GM21723 (cell line): Measurements from ENCODE around the gene TCEA3.
"Not testable (repeated sequence)": the region's sequence is repeated elsewhere in the genome, so short reads cannot be mapped to it uniquely, and the experiment has no call there.

Experiments used
- ATAC-seq: cut with Tn5 transposase; IDR thresholded peaks from one replicate; pipeline ENCODE4 v1.9.1; 2021; ENCODE audit warnings: mild to moderate bottlenecking, moderate library complexity; ENCODE audit not compliant: unreplicated experiment

Gene TCEA3

DNA sequence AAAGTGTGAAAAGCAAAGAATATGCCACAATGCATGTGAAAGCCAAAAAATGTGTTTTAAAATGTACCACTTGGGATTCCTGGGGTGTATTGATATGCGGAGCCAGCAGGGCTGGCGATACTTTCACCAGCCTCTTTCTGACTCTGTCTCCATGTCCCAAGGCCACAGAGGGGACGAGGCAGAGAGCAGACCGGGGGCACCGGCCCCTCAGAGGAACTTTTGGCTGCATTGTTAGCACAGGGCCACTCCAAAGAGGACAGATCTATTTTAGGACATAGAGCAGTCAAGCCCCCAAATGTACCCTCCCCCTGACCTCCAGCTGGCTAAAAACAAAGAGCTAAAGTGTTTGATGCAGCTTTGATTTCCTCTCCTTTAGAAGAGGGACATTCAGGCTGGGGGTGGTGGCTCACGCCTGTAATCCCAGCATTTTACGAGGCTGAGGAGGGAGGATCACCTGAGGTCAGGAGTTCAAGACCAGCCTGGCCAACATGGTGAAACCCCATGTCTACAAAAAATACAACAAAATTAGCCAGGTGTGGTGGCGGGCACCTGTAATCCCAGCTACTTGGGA, 29.3 kb downstream of the TCEA3 start:
- no peak for ATAC-seq

DNA sequence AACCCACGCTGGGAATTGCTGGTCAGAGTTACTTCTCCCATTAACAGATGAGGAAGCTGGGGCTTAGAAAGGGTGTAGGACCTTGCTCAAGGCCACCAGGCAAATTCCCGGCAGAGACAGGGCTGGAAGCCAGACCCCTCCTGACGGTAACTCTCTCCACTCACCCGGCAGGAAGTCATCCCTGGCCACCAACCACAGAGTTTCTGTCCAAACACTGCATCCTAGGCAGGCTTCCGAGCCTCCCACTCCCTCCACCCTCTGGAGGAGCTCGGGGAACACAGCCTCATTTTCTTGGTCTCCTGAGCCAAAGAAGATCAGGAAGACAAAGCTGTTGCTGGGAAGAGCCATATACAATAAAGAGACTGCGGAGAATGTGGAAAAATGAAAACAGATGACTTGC, 29.9 kb downstream of the TCEA3 start:
- no peak for ATAC-seq

DNA sequence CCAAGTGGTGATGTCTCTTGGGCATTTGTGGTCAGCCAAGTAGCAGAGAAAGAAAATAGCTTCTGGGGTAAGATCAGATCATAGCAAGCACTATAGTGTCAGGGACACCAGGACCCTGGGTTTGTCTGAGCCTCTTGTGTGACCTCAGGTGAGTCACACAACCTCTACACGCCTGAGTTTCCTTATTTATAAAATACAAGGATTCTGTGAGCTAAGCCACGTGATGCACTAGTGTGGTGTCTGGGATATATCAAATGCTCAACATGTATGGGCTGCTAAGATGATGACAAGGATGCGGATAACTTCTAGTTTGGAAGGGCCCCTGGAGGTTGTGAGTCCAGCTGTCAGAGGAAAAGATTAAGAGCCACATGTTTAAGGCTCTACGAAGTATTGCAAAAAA, 30.4 kb downstream of the TCEA3 start:
- no peak for ATAC-seq

DNA sequence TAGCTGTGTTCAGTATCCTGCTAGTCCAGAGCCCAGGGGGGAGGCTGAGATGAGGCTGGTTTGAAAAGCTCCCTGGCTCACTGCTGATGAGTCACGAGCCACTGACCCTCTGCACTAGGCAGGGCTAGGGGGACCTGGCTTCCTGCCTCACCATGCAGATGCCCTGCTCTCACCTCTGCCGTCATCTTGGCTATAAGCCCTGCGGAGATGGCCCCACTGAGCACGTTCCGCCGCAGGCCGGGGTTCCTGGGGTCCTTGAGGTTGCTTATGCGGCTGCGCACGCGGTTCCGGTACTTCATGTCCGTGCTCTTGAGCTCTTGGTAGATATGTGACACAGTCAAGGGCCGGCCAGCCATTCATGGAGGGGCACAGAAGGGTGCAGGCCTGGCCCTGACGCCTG, 30.8 kb downstream of the TCEA3 start:
- no peak for ATAC-seq

DNA sequence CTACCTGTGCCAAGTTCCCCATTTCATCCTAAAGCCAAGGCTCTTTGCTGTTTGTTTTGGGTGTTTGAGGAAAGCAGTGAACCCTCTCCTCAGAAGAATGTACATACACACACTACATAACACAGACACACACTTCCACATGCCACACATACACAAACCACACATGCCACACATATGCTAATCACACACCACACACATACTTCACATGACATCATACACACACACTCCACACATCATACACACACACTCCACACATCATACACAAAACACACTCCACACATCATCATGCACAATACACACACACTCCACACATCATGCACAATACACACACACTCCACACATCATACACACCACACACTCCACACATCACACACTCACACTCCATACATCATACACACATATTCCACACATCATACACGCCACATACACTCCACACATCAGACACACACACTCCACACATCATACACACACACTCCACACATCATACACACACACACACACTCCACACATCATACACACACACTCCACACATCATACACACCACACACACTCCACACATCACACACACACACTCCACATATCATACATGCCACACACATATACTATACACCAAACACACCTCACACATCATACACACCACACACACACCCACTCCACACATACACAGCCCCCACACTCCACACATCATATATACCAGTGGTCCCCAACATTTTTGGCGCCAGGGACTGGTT, 32.3 kb downstream of the TCEA3 start:
- no peak for ATAC-seq

GRCh38 chr1:23389837-23390321, 34.7 kb downstream of the TCEA3 start:
- ATAC-seq: no peak

GRCh38 chr1:23387494-23387893, 37.1 kb downstream of the TCEA3 start:
- no peak for ATAC-seq

DNA sequence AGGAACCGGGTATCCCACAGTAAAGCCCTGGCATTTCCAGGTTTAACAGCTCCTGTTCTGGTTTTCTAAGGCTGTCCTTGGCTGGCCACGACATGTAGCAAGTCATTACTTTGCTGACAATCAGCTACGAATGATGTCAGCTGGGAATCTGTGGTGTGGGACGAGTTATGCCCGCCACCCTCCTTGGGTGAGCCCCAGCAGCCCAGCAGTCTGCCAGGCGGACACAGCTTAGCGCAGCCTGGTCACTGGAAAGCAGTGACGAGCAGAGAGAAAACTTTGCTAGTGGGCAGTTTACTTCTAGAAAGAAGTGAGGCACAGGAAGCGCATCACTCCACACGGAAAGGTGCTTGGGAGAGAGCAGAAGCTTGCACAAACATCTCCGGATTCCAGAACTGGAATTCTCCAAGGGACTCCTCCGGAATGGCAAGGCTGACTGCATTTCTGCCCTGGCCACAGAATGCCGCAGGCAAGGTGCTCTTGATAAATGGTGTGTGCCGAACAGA, 39.4 kb downstream of the TCEA3 start:
- ATAC-seq: no peak

- ATAC-seq: no peak
Observed at GRCh38 chr1:23384312-23385058, 40.1 kb downstream of the TCEA3 start.

GRCh38 chr1:23383577-23384311, 40.8 kb downstream of the TCEA3 start:
- no peak for ATAC-seq

- ATAC-seq: no peak
Observed at GRCh38 chr1:23381233-23381885, 43.2 kb downstream of the TCEA3 start.

GRCh38 chr1:23380719-23381118, 43.8 kb downstream of the TCEA3 start:
- no peak for ATAC-seq

DNA sequence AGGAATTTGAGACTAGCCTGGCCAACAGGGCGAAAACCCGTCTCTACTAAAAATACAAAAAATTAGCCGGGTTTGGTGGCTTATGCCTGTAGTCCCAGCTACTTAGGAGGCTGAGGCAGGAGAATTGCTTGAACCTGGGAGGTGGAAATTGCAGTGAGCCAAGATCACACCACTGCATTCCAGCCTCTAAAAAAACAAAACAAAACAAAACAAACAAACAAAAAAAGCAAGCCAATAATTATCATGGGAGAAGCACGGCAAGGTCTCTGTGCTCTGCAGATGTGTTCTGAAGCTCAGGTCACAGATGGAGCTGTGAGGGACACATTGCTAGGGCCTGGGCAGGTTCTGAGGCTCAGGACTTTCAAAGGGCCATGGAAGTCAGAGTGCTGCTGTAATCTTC, 44.3 kb downstream of the TCEA3 start:
- not testable (repeated sequence) for ATAC-seq

GRCh38 chr1:23376890-23377811, 47.4 kb downstream of the TCEA3 start:
- ATAC-seq: no peak

- not testable (repeated sequence) for ATAC-seq
Observed at GRCh38 chr1:23374079-23374735, 50.3 kb downstream of the TCEA3 start.

DNA sequence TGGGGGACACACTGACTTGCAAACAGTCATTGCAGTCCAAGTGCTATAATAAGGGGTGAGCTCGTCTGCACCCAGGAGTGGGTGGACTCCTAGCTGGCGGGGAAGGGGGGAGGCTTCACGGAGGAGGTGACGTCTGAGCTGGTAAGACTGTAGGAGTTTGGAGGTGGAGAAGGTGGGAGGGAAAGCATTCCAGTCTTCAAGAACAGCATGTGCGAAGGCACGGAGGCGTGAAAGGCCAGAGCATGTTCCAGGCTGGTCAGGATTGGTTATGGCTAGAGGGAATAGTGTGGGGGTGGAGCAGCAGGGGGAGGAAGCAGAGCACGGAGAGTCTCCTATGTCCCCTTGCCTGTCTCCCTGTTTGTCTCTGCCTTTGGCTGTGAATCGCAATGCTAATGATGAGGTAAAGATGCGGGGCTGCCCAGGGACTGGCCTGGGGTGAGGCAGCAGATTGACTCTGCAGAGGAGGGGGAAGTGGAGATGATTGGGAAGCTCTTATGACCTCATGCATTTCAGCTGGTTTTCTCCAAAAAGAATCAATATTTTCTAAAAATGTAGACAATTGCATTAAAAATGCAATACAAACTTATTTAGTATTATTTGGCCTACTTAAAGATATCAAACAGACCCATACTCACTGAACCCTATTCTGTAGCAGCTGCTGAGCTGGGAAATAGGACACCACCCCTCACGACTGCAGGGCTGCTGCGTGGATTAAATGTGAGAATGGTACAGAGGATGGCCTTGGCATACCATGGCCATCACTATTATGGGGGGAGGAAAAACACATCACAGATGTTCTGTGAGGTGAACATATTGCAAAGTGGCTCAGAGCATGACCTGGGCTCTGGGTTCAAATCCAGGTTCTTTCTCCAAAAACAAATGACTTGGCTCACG, 52.3 kb downstream of the TCEA3 start:
- no peak for ATAC-seq

DNA sequence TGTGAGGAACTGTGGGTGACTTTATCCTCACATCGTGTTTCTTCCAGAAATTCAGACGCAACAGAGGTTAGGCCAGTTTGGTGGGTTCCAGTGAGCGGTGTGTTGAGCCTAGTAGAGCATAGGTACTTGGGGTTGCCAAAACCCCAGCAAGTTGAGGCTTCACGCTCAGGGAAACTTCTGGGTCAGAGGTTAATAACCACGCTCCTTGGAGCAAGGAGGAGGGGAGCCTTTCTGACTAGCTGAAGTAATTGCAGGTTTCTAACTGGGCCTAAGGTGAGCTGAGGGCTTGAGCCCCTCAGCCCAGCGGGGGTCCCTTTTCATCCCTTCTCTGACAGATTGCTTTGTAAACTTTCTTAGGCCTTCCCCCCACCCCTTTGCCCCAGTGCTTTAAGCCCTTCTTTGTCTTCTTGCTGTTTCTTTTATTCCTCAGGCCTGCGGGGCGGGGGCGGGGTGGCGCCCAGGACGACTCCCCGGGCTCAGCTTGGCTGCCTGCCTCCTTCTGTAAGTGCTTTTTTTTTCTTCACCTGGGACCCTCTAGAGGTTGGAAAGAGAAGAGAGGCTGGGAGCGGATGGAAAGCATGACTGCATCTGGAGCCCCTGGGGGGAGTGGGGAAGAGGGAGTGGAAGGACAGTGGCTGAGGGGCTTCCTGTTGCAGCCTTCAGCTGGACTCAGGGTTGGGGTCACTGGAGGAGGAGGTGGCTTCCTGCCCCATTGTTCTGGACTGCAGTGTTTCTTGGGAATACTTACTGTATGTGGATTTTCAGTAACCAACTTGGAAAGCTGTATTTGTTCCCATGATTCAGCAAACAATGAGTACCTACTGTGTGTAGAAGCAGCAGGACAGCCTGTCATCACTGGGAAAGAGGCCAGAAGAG, 53.6 kb downstream of the TCEA3 start:
- no peak for ATAC-seq
